Measurements from ENCODE around the gene ENAH. TPM values are rescaled to one million over a fixed set of nuclear protein-coding genes. Genes with fewer than 3 reads are reported as not detected.

ENAH gene
- polyA plus RNA-seq, 1 experiment, result 121 TPM

DNA sequence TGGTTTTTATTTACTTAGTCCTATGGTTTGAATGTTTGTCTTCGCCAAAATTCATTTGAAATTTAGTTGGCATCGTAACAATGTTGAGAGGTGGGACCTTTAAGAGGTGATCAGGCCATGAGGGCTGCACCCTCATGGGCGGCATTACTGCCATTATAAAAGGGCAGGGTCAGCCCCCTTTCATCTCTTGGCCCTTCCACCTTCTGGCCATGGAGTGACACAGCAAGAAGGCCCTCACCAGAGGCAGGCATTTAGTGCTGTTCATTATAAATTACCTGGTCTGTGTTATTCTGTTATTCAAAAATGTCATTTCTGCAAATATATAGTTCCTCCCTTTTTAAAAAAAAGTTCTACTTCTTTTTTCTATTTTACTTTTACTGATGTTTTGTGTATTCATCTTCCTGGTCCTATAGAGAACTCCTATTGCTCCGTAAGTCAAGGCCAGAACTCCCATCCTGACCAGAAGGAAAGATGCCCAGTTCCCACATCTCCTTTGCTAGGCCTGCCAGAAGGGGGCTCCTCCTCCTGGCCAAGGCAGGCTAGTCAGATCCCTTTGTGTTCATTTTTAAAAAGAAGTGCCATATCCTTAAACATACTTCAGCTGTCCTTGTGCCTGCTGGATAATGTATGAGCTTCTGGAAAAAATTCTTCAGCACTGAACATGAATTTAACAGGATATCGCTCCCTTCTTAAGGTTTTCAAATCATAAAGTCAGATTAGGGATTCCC, 215.0 kb downstream of the ENAH start:
- H3K4me3 ChIP-seq (ENCODE audit: low read depth, low read length), result no peak overlapping the region
- no peak for DNase-seq (ENCODE audit: low read depth, low spot score)
- no peak overlapping the region for H3K27ac ChIP-seq (ENCODE audit: low read depth, low read length)
- ChIA-PET POLR2A (no interaction called here), CTCF (interaction anchor here (0.5 to 1.1 kb wide), 4 partner anchors 10 to 47 kb away, joined by 3 to 6 read pairs (median 4); no protein-coding TSS in a partner anchor)
- peaks cover 10% of the 10 kb centered on the region for H3K27me3 ChIP-seq (ENCODE audit: control insufficient read depth, insufficient read depth, low read length)
- no peaks in the 10 kb centered on the region for H3K9me3 ChIP-seq (ENCODE audit: control insufficient read depth, insufficient read depth, low read length)
- peak; percentile 77 for TF ChIP-seq CTCF (IDR thresholded peaks at IDR 0.05; ENCODE audit: low read depth, low read length)

Other genes starting within 250 kb of the ENAH start
- gene LBR, start 225.1 kb downstream of the ENAH start, polyA plus RNA-seq (2011; rRNA removed), result 35.9 and 44.5 TPM in 2 replicates
- 361 and 527 TPM in 2 replicates for gene SRP9, start 124.7 kb upstream of the ENAH start, polyA plus RNA-seq (2011; rRNA removed)
- gene EPHX1, start 157.0 kb upstream of the ENAH start, polyA plus RNA-seq (2011; rRNA removed), result 41.3 and 48.5 TPM in 2 replicates
- 16.8 and 17.1 TPM in 2 replicates for gene TMEM63A, start 229.3 kb upstream of the ENAH start, polyA plus RNA-seq (2011; rRNA removed)
- gene LEFTY1, start 236.0 kb upstream of the ENAH start, polyA plus RNA-seq (2011; rRNA removed), result 0.05 TPM in 1 of 2 replicates, not detected in the other

Measured in AG04450 (cell line).